ENCODE results near the gene PTGS1.
"Not testable (repeated sequence)": the region's sequence is repeated elsewhere in the genome, so short reads cannot be mapped to it uniquely, and the experiment has no call there.

Gene PTGS1

GRCh38 chr9:122398371-122398924, 27.6 kb downstream of the PTGS1 start:
- no peak for DNase-seq (ENCODE audit: low spot score)

GRCh38 chr9:122401896-122402295, 31.1 kb downstream of the PTGS1 start:
- DNase-seq (ENCODE audit: low spot score), result no peak

GRCh38 chr9:122402403-122402871, 31.6 kb downstream of the PTGS1 start:
- DNase-seq (ENCODE audit: low spot score), result peak; percentile 95

- no peak for DNase-seq (ENCODE audit: low spot score)
Observed at GRCh38 chr9:122402874-122403273, 32.0 kb downstream of the PTGS1 start.

GRCh38 chr9:122403381-122404000, 32.7 kb downstream of the PTGS1 start:
- peak; percentile 63 for DNase-seq (ENCODE audit: low spot score)

- not testable (repeated sequence) for DNase-seq (ENCODE audit: low spot score)
Observed at GRCh38 chr9:122405304-122406069, 34.7 kb downstream of the PTGS1 start.

- DNase-seq (ENCODE audit: low spot score), result no peak
Observed at GRCh38 chr9:122406070-122406890, 35.5 kb downstream of the PTGS1 start.

- DNase-seq (ENCODE audit: low spot score), result not testable (repeated sequence)
Observed at GRCh38 chr9:122414108-122414507, 43.3 kb downstream of the PTGS1 start.

GRCh38 chr9:122418016-122418415, 47.2 kb downstream of the PTGS1 start:
- DNase-seq (ENCODE audit: low spot score), result no peak

GRCh38 chr9:122420315-122420714, 49.5 kb downstream of the PTGS1 start:
- no peak for DNase-seq (ENCODE audit: low spot score)

- no peak for DNase-seq (ENCODE audit: low spot score)
Observed at GRCh38 chr9:122425087-122425486, 54.3 kb downstream of the PTGS1 start.

GRCh38 chr9:122426723-122427122, 55.9 kb downstream of the PTGS1 start:
- no peak for DNase-seq (ENCODE audit: low spot score)

GRCh38 chr9:122442568-122442967, 71.7 kb downstream of the PTGS1 start:
- no peak for DNase-seq (ENCODE audit: low spot score)

GRCh38 chr9:122444041-122444733, 73.4 kb downstream of the PTGS1 start:
- DNase-seq (ENCODE audit: low spot score), result peak; percentile 64
